GM18517 (cell line): ENCODE measurements around the gene ACAD11.

Source experiments
- ATAC-seq: cut with Tn5 transposase; IDR thresholded peaks from one replicate; pipeline ENCODE4 v1.9.1; 2021; ENCODE audit warnings: mild to moderate bottlenecking, moderate library complexity; ENCODE audit not compliant: unreplicated experiment

Gene ACAD11, protein sequence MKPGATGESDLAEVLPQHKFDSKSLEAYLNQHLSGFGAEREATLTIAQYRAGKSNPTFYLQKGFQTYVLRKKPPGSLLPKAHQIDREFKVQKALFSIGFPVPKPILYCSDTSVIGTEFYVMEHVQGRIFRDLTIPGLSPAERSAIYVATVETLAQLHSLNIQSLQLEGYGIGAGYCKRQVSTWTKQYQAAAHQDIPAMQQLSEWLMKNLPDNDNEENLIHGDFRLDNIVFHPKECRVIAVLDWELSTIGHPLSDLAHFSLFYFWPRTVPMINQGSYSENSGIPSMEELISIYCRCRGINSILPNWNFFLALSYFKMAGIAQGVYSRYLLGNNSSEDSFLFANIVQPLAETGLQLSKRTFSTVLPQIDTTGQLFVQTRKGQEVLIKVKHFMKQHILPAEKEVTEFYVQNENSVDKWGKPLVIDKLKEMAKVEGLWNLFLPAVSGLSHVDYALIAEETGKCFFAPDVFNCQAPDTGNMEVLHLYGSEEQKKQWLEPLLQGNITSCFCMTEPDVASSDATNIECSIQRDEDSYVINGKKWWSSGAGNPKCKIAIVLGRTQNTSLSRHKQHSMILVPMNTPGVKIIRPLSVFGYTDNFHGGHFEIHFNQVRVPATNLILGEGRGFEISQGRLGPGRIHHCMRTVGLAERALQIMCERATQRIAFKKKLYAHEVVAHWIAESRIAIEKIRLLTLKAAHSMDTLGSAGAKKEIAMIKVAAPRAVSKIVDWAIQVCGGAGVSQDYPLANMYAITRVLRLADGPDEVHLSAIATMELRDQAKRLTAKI

GRCh38 chr3:132659365-132660051, at the start of gene ACAD11:
Gene ACAD11, minus strand, starts transcription at chr3:132659809. Its CDS starts 58 bp downstream, at chr3:132659751.
- ATAC-seq, result peak; percentile 51

DNA sequence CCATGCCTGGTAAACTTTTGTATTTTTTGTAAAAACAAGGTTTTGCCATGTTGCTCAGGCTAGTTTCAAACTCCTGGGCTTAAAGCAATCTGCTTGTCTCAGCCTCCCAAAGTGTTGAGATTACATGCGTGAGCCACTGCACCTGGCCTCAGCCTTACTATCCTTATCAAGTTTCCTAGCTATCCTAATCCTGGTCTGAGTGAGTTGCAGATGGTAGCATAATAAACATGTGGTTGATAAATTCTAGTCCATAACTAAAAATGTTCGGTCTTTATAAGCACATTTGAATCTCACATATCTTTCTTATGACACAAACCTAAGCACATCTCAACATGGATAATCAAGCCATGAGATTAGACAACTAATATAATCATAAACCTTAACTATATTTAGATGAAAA, 44.1 kb upstream of the ACAD11 start:
- no peak for ATAC-seq

- no peak for ATAC-seq
Observed at GRCh38 chr3:132695422-132695821, 35.8 kb upstream of the ACAD11 start.

GRCh38 chr3:132694991-132695390, 35.4 kb upstream of the ACAD11 start:
- ATAC-seq, result no peak

- no peak for ATAC-seq
Observed at GRCh38 chr3:132690040-132690439, 30.4 kb upstream of the ACAD11 start.

- no peak for ATAC-seq
Observed at GRCh38 chr3:132682201-132682600, 22.6 kb upstream of the ACAD11 start.

DNA sequence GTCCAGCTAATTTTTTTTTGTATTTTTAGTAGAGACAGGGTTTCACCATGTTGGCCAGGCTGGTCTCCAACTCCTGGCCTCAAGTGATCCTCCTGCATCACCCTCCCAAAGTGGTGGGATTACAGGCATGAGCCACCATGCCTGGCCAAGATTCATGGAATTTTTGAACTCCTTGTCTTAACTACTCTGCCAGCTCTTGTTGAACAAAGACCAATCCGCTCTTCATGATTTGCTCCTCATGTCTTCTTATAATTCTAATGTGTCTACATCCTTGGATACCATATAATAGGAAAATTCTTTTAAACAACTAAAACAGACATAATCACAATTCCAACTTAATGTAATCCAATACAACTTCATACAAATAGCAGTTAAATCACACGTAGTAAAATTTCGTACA, 21.8 kb upstream of the ACAD11 start:
- no peak for ATAC-seq

DNA sequence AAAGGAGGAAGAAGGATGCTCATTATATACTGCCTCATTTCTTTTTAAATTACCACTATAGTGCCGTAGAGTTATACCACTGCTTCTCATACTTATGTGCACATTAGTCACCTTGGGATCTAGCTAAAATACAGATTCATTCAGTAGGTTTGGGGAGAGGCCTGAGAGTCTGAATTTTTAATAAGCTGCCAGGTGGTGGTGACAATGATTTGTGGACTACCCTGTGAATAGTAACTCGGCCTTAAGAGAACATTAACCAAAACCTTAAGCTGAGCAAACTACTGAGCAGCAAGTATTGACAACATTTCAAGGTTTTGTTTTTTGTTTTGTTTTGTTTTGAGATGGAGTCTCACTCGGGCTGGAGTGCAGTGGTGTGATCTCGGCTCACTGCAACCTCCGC, 20.3 kb upstream of the ACAD11 start:
- no peak for ATAC-seq

DNA sequence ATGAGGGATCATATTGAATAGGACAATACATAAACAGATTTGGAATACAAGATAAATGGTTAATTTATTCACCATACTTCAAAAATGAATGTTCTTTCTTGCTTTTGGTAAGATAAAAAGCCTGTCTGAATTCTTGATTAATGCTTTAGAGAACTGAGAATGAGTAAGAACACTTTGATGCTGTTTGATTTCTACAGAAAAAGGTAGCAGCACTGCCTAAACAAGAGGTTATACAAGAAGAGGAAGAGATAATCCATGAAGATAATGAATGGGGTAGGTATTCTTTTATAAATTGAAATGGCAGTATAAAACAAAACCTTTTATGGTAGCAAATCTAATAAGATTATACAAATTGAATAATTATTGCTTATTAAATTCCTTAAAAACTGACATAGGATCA, 15.8 kb upstream of the ACAD11 start:
- ATAC-seq, result no peak

DNA sequence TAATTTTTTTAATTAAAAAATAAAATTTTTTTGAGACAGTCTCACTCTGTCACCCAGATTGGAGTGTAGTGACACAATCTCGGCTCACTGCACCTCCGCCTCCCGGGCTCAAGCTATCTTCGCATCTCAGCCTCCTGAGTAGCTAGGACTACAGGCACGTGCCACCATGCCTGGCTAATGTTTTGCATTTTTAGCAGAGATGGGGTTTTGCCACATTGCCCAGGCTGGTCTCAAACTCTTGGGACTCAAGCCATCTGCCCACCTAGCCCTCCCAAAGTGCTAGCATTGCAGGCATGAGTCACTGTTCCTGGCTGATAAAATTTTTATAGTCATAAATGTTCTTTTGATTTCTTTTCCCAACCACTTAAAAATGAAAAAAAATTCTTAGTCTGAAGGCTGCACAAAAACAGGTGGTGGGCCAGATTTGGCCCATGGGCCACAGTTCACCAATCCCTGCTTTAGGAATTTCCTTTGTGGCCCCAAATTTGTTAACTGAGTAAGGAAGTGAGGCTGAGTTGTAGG, 9.7 kb upstream of the ACAD11 start:
- ATAC-seq, result no peak

- ATAC-seq, result no peak
Observed at GRCh38 chr3:132665230-132665745, 5.7 kb upstream of the ACAD11 start.

- no peak for ATAC-seq
Observed at GRCh38 chr3:132662212-132662611, 2.6 kb upstream of the ACAD11 start.

DNA sequence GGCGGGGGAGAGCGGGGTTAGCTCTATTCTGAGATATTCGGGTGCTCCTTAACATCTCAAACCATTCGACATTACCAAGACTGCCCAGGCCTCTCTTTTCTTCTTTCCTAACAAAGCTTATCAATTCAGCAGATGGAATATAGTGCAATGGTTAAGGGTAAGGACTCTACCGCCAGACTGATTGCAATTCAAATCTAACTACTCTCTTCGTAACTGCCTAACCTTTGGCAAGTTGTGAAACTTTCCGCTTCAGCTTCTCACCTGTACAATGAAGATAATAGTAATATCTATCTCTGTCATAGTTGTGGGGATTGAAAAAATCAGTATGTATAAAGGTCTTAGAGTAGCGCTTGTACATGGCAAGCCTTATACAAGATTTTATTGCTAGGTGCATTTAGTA, 1.5 kb upstream of the ACAD11 start:
- no peak for ATAC-seq

- peak; percentile 4 for ATAC-seq
Observed at GRCh38 chr3:132660811-132661070, 1.1 kb upstream of the ACAD11 start.

- peak; percentile 68 for ATAC-seq
Observed at GRCh38 chr3:132660052-132660810, 622 bp upstream of the ACAD11 start, which contains the start of gene UBA5. Gene UBA5, plus strand, starts transcription at chr3:132660329. Its CDS starts 209 bp downstream, at chr3:132660538.

DNA sequence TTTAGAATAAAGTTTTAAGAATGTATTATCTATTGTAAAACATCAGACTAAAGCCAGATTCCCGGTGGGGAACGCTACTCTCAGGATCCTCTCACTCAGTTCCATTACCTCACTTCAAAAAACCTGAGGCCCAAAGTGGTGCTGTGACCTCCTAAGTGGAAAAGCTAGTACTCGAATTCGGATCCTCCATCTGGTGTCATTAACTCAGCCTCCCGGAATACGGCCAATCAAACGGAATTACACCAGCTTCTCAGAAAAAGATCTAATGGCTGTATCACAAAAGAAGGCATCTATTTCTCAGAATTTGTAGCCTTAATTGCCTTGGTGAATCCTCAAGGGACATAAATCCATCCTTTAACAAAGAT, 627 bp downstream of the ACAD11 start:
- ATAC-seq, result peak; percentile 11

DNA sequence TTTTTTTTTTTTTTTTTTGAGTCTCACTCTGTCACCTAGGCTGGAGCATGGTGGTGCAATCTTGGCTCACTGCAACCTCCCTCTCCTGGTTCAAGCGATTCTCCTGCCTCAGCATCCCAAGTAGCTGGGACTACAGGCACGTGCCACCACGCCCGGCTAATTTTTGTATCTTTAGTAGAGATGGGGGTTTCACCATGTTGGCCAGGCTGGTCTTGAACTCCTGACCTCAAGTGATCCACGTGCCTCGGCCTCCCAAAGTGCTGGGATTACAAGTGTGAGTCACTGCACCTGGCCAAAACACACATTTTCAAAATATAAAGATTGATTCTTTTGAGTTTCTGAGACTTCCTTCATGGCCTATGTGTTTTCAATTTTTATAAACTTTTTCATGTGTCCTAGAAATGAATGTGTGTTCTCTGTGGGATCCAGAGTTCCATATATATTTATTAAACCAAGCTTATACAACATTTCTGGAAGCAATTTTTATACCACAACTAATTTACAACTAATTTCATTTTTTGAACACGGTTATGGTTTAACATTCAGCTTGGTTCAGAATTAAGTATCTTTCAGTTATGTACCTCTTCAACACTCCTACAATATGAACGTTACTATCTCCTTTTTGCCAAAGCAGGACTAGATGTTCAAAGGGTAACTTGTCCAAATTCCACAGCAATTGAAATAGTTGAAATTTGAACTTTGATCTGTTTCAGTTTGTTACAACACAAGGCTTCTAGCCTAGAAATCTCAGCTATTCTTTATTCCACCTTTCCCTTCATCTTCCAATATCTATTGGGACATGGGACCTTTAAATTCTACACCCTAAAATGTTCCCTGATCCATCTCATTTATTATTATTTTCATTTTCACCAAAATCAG, 1.5 kb downstream of the ACAD11 start:
- no peak for ATAC-seq

GRCh38 chr3:132655471-132655870, 4.1 kb downstream of the ACAD11 start:
- ATAC-seq, result no peak

- no peak for ATAC-seq
Observed at GRCh38 chr3:132654721-132655120, 4.9 kb downstream of the ACAD11 start.

DNA sequence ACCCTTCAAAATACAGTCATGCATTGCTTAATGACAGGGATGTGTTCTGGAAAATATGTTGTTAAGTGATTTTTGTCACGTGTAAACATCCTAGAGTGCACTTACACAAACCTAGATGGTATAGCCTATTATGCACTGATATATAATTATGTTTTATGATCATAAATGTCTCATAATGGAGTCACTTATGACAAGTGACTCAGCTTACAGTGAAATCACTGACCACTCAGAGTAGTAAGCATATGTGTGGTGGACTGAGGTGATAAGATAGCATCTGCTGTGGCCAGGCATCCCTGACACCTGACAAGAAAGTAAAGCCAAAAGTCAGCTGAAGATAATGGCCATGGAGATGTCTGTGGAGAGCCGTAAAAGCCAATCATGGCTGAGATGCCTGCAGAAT, 5.4 kb downstream of the ACAD11 start:
- no peak for ATAC-seq
